Measurements from ENCODE around the gene CWF19L2.
"Not testable (repeated sequence)": the region's sequence is repeated elsewhere in the genome, so short reads cannot be mapped to it uniquely, and the experiment has no call there.

CWF19L2 gene

GRCh38 chr11:107430525-107430924, 27.1 kb downstream of the CWF19L2 start:
- DNase-seq, result no peak

GRCh38 chr11:107427569-107428180, 29.9 kb downstream of the CWF19L2 start:
- DNase-seq, result no peak

- no peak for DNase-seq
These were observed 44.3 kb downstream of the CWF19L2 start for GRCh38 chr11:107413352-107413751.

- DNase-seq, result no peak
These were observed 48.8 kb downstream of the CWF19L2 start for GRCh38 chr11:107408762-107409211.

- DNase-seq, result no peak
These were observed 52.4 kb downstream of the CWF19L2 start for GRCh38 chr11:107405260-107405659.

GRCh38 chr11:107401131-107401530, 56.5 kb downstream of the CWF19L2 start:
- DNase-seq, result not testable (repeated sequence)

GRCh38 chr11:107397357-107397756, 60.3 kb downstream of the CWF19L2 start:
- DNase-seq, result no peak

- no peak for DNase-seq
These were observed 65.0 kb downstream of the CWF19L2 start for GRCh38 chr11:107392611-107393010.

- not testable (repeated sequence) for DNase-seq
These were observed 66.9 kb downstream of the CWF19L2 start for GRCh38 chr11:107390701-107391100.

GRCh38 chr11:107387666-107388065, 70.0 kb downstream of the CWF19L2 start:
- DNase-seq, result no peak

GRCh38 chr11:107385361-107385981, 72.2 kb downstream of the CWF19L2 start:
- no peak for DNase-seq

GRCh38 chr11:107384144-107384852, 73.3 kb downstream of the CWF19L2 start:
- DNase-seq, result no peak

- DNase-seq, result no peak
These were observed 85.2 kb downstream of the CWF19L2 start for GRCh38 chr11:107372439-107372838.

- DNase-seq, result no peak
These were observed 87.2 kb downstream of the CWF19L2 start for GRCh38 chr11:107370390-107370789.

- no peak for DNase-seq
These were observed 97.9 kb downstream of the CWF19L2 start for GRCh38 chr11:107359701-107360100.

GRCh38 chr11:107357877-107358276, 99.7 kb downstream of the CWF19L2 start:
- DNase-seq, result no peak

- no peak for DNase-seq
These were observed 102.8 kb downstream of the CWF19L2 start for GRCh38 chr11:107354780-107355179.

GRCh38 chr11:107337917-107338316, 119.7 kb downstream of the CWF19L2 start:
- DNase-seq, result no peak

GRCh38 chr11:107331728-107332127, 125.9 kb downstream of the CWF19L2 start:
- DNase-seq, result no peak

- DNase-seq, result no peak
These were observed 128.5 kb downstream of the CWF19L2 start for GRCh38 chr11:107329164-107329563.

- DNase-seq, result no peak
These were observed 141.2 kb downstream of the CWF19L2 start for GRCh38 chr11:107316426-107316825.

- no peak for DNase-seq
These were observed 149.6 kb downstream of the CWF19L2 start for GRCh38 chr11:107307991-107308390.

- DNase-seq, result no peak
These were observed 155.7 kb downstream of the CWF19L2 start for GRCh38 chr11:107301878-107302277.

GRCh38 chr11:107293677-107294344, 163.8 kb downstream of the CWF19L2 start:
- DNase-seq, result no peak
